Erythroblast (primary cell): Measurements from ENCODE around the gene EGFR.

Experiments used
- GATA1 ChIP-seq: IDR thresholded peaks from 2 replicates; pipeline ENCODE4 v1.6.1; 2011; ENCODE audit warnings: low read depth, mild to moderate bottlenecking, control low read depth, low read length, moderate library complexity
- POLR2A ChIP-seq: IDR thresholded peaks from 2 replicates; pipeline ENCODE4 v1.6.1; 2011; ENCODE audit warnings: mild to moderate bottlenecking, low read length

- TF ChIP-seq POLR2A (no peak), GATA1 (no peak)
These were observed 215.6 kb downstream of the EGFR start for GRCh38 chr7:55234408-55234807.
